HG03439 (cell line): ENCODE measurements around the gene FOXF1.

ENCODE experiments used
- ATAC-seq: cut with Tn5 transposase; IDR thresholded peaks from one replicate; pipeline ENCODE4 v1.9.1; 2021; ENCODE audit warnings: mild to moderate bottlenecking, moderate library complexity; ENCODE audit not compliant: unreplicated experiment

The FOXF1 gene

GRCh38 chr16:86510465-86511261 is at the start of gene FOXF1:
FOXF1 (plus strand) TSS chr16:86510527; CDS start chr16:86510570, 43 bp downstream.
- no peak for ATAC-seq

- ATAC-seq, result no peak
These were observed 49.3 kb upstream of the FOXF1 start for GRCh38 chr16:86461037-86461436.

GRCh38 chr16:86462334-86463084 is 47.8 kb upstream of the FOXF1 start:
- ATAC-seq, result no peak

GRCh38 chr16:86464044-86464443 is 46.3 kb upstream of the FOXF1 start:
- ATAC-seq, result no peak

GRCh38 chr16:86465434-86465833 is 44.9 kb upstream of the FOXF1 start:
- ATAC-seq, result no peak

- no peak for ATAC-seq
These were observed 43.5 kb upstream of the FOXF1 start for GRCh38 chr16:86466696-86467406.

GRCh38 chr16:86467490-86467889 is 42.8 kb upstream of the FOXF1 start:
- ATAC-seq, result no peak

- no peak for ATAC-seq
These were observed 39.4 kb upstream of the FOXF1 start for GRCh38 chr16:86470964-86471363.

- ATAC-seq, result no peak
These were observed 38.4 kb upstream of the FOXF1 start for GRCh38 chr16:86471896-86472295.

- ATAC-seq, result no peak
These were observed 38.0 kb upstream of the FOXF1 start for GRCh38 chr16:86472366-86472765.

- no peak for ATAC-seq
These were observed 33.3 kb upstream of the FOXF1 start for GRCh38 chr16:86476956-86477534.

GRCh38 chr16:86477642-86478041 is 32.7 kb upstream of the FOXF1 start:
- ATAC-seq, result no peak

GRCh38 chr16:86478779-86479178 is 31.5 kb upstream of the FOXF1 start:
- ATAC-seq, result no peak

GRCh38 chr16:86479419-86479818 is 30.9 kb upstream of the FOXF1 start:
- no peak for ATAC-seq

- ATAC-seq, result no peak
These were observed 29.9 kb upstream of the FOXF1 start for GRCh38 chr16:86480444-86480843.

- ATAC-seq, result no peak
These were observed 28.7 kb upstream of the FOXF1 start for GRCh38 chr16:86481607-86482006.

GRCh38 chr16:86484240-86484639 is 26.1 kb upstream of the FOXF1 start:
- ATAC-seq, result no peak

- ATAC-seq, result no peak
These were observed 24.6 kb upstream of the FOXF1 start for GRCh38 chr16:86485746-86486145.

GRCh38 chr16:86490859-86491639 is 19.3 kb upstream of the FOXF1 start:
- no peak for ATAC-seq

- no peak for ATAC-seq
These were observed 18.7 kb upstream of the FOXF1 start for GRCh38 chr16:86491640-86492023.
